PC-3 (cell line): ENCODE measurements around the gene GPR137C.

Source experiments
- CTCF ChIP-seq: fragments of 300-600 bp; sonication (generic); conservative IDR thresholded peaks from 2 replicates; pipeline ENCODE4 v1.5.1; 2017; ENCODE audit warnings: antibody characterized with exemption, low read depth, mild to moderate bottlenecking, low read length
- EZH2phosphoT487 ChIP-seq: fragments of 300-600 bp; sonication (generic); IDR thresholded peaks from 2 replicates; pipeline ENCODE4 v1.6.1; 2018; ENCODE audit warnings: mild to moderate bottlenecking, antibody characterized with exemption, low read length, borderline replicate concordance

- TF ChIP-seq CTCF (no peak), EZH2phosphoT487 (no peak)
Observed at GRCh38 chr14:52683985-52684520, 131.4 kb downstream of the GPR137C start.
